ENCODE results near the gene NOS1AP. TPM values are rescaled to one million over a fixed set of nuclear protein-coding genes. Genes with fewer than 3 reads are reported as not detected.

The NOS1AP gene
- total RNA-seq, 1 experiment from 2014 or later, result 14.7 TPM

DNA sequence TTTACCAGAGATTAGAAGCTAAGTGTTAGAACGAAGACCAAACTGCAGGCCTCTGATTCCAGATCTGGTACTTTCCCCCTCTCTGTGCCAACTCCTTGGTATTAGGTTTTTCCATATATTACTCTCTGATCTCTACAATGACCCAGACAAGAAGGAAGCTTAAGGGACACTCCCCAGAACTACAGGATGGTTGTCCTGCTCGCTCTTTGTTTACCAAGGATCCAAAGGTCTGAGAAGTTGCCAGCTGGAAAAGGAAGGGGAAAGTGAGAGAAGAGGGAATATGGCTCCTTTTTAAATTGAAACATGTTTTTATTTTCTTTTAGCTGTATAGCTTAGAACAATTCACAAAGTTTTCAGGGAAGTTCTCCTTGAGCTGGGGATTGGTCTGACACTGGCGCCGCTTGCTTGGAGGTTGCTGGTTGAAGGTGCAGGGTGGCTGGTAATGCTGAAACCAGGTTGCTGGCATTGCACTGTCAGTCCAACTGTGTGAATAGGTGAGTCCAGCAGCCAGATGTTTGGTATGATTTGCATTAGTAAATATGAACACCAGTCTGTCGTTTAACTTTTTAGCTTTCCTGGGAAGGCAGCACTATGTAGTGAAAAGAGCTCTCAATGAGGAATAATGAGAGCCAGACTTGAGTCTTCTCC, 89.3 kb downstream of the NOS1AP start:
- no peak overlapping the region for H3K27ac Mint-ChIP-seq
- CTCF ChIA-PET, result interaction anchor here (0.6 to 1.8 kb wide), 2 partner anchors 103 to 122 kb away, joined by 3 to 9 read pairs; no protein-coding TSS in a partner anchor
- H3K4me3 Mint-ChIP-seq, result no peak overlapping the region
- no peaks in the 10 kb centered on the region for H3K27me3 Mint-ChIP-seq (ENCODE audit: low read depth)
- POLR2A ChIA-PET, result no interaction called here
- DNase-seq (ENCODE audit: low spot score) (no peak), ATAC-seq (no peak)
- TF ChIP-seq JUN (CRISPR knock-in tag; IDR thresholded peaks at IDR 0.05) (no peak), ZNF219 (CRISPR knock-in tag; IDR thresholded peaks at IDR 0.05; ENCODE audit: borderline replicate concordance) (no peak), MXD4 (CRISPR knock-in tag; IDR thresholded peaks at IDR 0.05; ENCODE audit: borderline replicate concordance) (no peak), ZNF416 (CRISPR knock-in tag; IDR thresholded peaks at IDR 0.05) (no peak), FOXP1 (CRISPR knock-in tag; IDR thresholded peaks at IDR 0.05; ENCODE audit: borderline replicate concordance) (no peak), ZNF671 (CRISPR knock-in tag; IDR thresholded peaks at IDR 0.05) (no peak), MYBL2 (CRISPR knock-in tag; IDR thresholded peaks at IDR 0.05) (no peak), HMGA2 (CRISPR knock-in tag; IDR thresholded peaks at IDR 0.05) (no peak), ESRRA (CRISPR knock-in tag; IDR thresholded peaks at IDR 0.05; ENCODE audit: borderline replicate concordance) (no peak)
- TF ChIP-seq, protein P1, sequence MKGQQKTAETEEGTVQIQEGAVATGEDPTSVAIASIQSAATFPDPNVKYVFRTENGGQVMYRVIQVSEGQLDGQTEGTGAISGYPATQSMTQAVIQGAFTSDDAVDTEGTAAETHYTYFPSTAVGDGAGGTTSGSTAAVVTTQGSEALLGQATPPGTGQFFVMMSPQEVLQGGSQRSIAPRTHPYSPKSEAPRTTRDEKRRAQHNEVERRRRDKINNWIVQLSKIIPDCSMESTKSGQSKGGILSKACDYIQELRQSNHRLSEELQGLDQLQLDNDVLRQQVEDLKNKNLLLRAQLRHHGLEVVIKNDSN (CRISPR knock-in tag; IDR thresholded peaks at IDR 0.05), result no peak
- TF ChIP-seq, protein P2, sequence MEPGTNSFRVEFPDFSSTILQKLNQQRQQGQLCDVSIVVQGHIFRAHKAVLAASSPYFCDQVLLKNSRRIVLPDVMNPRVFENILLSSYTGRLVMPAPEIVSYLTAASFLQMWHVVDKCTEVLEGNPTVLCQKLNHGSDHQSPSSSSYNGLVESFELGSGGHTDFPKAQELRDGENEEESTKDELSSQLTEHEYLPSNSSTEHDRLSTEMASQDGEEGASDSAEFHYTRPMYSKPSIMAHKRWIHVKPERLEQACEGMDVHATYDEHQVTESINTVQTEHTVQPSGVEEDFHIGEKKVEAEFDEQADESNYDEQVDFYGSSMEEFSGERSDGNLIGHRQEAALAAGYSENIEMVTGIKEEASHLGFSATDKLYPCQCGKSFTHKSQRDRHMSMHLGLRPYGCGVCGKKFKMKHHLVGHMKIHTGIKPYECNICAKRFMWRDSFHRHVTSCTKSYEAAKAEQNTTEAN (CRISPR knock-in tag; IDR thresholded peaks at IDR 0.05), result no peak
- TF ChIP-seq, protein P3, sequence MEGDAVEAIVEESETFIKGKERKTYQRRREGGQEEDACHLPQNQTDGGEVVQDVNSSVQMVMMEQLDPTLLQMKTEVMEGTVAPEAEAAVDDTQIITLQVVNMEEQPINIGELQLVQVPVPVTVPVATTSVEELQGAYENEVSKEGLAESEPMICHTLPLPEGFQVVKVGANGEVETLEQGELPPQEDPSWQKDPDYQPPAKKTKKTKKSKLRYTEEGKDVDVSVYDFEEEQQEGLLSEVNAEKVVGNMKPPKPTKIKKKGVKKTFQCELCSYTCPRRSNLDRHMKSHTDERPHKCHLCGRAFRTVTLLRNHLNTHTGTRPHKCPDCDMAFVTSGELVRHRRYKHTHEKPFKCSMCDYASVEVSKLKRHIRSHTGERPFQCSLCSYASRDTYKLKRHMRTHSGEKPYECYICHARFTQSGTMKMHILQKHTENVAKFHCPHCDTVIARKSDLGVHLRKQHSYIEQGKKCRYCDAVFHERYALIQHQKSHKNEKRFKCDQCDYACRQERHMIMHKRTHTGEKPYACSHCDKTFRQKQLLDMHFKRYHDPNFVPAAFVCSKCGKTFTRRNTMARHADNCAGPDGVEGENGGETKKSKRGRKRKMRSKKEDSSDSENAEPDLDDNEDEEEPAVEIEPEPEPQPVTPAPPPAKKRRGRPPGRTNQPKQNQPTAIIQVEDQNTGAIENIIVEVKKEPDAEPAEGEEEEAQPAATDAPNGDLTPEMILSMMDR (IDR thresholded peaks at IDR 0.05), result no peak
- TF ChIP-seq, protein P4, sequence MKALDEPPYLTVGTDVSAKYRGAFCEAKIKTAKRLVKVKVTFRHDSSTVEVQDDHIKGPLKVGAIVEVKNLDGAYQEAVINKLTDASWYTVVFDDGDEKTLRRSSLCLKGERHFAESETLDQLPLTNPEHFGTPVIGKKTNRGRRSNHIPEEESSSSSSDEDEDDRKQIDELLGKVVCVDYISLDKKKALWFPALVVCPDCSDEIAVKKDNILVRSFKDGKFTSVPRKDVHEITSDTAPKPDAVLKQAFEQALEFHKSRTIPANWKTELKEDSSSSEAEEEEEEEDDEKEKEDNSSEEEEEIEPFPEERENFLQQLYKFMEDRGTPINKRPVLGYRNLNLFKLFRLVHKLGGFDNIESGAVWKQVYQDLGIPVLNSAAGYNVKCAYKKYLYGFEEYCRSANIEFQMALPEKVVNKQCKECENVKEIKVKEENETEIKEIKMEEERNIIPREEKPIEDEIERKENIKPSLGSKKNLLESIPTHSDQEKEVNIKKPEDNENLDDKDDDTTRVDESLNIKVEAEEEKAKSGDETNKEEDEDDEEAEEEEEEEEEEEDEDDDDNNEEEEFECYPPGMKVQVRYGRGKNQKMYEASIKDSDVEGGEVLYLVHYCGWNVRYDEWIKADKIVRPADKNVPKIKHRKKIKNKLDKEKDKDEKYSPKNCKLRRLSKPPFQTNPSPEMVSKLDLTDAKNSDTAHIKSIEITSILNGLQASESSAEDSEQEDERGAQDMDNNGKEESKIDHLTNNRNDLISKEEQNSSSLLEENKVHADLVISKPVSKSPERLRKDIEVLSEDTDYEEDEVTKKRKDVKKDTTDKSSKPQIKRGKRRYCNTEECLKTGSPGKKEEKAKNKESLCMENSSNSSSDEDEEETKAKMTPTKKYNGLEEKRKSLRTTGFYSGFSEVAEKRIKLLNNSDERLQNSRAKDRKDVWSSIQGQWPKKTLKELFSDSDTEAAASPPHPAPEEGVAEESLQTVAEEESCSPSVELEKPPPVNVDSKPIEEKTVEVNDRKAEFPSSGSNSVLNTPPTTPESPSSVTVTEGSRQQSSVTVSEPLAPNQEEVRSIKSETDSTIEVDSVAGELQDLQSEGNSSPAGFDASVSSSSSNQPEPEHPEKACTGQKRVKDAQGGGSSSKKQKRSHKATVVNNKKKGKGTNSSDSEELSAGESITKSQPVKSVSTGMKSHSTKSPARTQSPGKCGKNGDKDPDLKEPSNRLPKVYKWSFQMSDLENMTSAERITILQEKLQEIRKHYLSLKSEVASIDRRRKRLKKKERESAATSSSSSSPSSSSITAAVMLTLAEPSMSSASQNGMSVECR (CRISPR knock-in tag; IDR thresholded peaks at IDR 0.05; ENCODE audit: borderline replicate concordance), result no peak
- TF ChIP-seq, protein P5, sequence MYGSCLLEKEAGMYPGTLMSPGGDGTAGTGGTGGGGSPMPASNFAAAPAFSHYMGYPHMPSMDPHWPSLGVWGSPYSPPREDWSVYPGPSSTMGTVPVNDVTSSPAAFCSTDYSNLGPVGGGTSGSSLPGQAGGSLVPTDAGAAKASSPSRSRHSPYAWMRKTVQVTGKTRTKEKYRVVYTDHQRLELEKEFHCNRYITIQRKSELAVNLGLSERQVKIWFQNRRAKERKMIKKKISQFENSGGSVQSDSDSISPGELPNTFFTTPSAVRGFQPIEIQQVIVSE (CRISPR knock-in tag; IDR thresholded peaks at IDR 0.05; ENCODE audit: borderline replicate concordance), result no peak
- H3K36me3 Mint-ChIP-seq, result peaks cover 2% of the 10 kb centered on the region; the same call in 1 of the 2 replicates
- H3K9me3 Mint-ChIP-seq, result peaks cover 13% of the 10 kb centered on the region
- H3K4me1 Mint-ChIP-seq, result peaks cover 18% of the 10 kb centered on the region

DNA sequence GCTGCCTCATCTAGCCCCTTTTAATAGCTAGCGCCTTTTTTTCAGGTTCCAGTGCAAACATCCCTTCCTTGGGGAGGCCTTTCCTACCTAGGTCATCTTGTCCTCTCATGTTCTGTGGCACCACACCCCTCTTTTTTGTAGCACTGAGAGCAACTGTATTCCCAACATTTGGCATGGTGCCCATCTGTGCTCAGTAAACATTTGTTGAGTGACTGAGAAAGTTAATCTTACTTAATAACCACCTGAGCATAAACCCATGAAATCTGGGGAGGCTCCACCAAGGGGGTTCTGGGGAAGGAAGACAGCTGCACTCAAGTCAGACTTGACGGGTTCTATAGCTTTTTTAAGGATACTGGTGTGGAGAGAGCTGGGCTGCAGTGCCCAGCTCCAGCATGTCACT, 90.0 kb downstream of the NOS1AP start:
- H3K9me3 Mint-ChIP-seq, result peaks cover 15% of the 10 kb centered on the region
- H3K27ac Mint-ChIP-seq, result no peak overlapping the region
- ATAC-seq (no peak), DNase-seq (ENCODE audit: low spot score) (no peak)
- H3K4me1 Mint-ChIP-seq, result peaks cover 19% of the 10 kb centered on the region
- ChIA-PET CTCF (interaction anchor here (1.8 kb wide), 1 partner anchor 103 kb away, joined by 9 read pairs; no protein-coding TSS in a partner anchor), POLR2A (no interaction called here)
- H3K27me3 Mint-ChIP-seq (ENCODE audit: low read depth), result no peaks in the 10 kb centered on the region
- H3K36me3 Mint-ChIP-seq, result peaks cover 2% of the 10 kb centered on the region; the same call in 1 of the 2 replicates
- no peak overlapping the region for H3K4me3 Mint-ChIP-seq
- TF ChIP-seq, protein P6, sequence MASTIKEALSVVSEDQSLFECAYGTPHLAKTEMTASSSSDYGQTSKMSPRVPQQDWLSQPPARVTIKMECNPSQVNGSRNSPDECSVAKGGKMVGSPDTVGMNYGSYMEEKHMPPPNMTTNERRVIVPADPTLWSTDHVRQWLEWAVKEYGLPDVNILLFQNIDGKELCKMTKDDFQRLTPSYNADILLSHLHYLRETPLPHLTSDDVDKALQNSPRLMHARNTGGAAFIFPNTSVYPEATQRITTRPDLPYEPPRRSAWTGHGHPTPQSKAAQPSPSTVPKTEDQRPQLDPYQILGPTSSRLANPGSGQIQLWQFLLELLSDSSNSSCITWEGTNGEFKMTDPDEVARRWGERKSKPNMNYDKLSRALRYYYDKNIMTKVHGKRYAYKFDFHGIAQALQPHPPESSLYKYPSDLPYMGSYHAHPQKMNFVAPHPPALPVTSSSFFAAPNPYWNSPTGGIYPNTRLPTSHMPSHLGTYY (CRISPR knock-in tag; IDR thresholded peaks at IDR 0.05), result no peak
- TF ChIP-seq, protein P7, sequence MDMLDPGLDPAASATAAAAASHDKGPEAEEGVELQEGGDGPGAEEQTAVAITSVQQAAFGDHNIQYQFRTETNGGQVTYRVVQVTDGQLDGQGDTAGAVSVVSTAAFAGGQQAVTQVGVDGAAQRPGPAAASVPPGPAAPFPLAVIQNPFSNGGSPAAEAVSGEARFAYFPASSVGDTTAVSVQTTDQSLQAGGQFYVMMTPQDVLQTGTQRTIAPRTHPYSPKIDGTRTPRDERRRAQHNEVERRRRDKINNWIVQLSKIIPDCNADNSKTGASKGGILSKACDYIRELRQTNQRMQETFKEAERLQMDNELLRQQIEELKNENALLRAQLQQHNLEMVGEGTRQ (CRISPR knock-in tag; IDR thresholded peaks at IDR 0.05), result no peak
- TF ChIP-seq CBFB (CRISPR knock-in tag; IDR thresholded peaks at IDR 0.05; ENCODE audit: low read depth), result no peak
- TF ChIP-seq, protein P8, sequence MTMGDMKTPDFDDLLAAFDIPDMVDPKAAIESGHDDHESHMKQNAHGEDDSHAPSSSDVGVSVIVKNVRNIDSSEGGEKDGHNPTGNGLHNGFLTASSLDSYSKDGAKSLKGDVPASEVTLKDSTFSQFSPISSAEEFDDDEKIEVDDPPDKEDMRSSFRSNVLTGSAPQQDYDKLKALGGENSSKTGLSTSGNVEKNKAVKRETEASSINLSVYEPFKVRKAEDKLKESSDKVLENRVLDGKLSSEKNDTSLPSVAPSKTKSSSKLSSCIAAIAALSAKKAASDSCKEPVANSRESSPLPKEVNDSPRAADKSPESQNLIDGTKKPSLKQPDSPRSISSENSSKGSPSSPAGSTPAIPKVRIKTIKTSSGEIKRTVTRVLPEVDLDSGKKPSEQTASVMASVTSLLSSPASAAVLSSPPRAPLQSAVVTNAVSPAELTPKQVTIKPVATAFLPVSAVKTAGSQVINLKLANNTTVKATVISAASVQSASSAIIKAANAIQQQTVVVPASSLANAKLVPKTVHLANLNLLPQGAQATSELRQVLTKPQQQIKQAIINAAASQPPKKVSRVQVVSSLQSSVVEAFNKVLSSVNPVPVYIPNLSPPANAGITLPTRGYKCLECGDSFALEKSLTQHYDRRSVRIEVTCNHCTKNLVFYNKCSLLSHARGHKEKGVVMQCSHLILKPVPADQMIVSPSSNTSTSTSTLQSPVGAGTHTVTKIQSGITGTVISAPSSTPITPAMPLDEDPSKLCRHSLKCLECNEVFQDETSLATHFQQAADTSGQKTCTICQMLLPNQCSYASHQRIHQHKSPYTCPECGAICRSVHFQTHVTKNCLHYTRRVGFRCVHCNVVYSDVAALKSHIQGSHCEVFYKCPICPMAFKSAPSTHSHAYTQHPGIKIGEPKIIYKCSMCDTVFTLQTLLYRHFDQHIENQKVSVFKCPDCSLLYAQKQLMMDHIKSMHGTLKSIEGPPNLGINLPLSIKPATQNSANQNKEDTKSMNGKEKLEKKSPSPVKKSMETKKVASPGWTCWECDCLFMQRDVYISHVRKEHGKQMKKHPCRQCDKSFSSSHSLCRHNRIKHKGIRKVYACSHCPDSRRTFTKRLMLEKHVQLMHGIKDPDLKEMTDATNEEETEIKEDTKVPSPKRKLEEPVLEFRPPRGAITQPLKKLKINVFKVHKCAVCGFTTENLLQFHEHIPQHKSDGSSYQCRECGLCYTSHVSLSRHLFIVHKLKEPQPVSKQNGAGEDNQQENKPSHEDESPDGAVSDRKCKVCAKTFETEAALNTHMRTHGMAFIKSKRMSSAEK (CRISPR knock-in tag; IDR thresholded peaks at IDR 0.05; ENCODE audit: borderline replicate concordance), result no peak

Data from WTC11 (cell line).